Myocyte (in vitro differentiated cells): ENCODE data around the gene PLSCR5. TPM values are rescaled to one million over a fixed set of nuclear protein-coding genes. Genes with fewer than 3 reads are reported as not detected.
A peak's percentile ranks its signal among the peaks of the same experiment; 100 is the strongest.

Source experiments
- DNase-seq: peaks from one replicate; pipeline ENCODE4 v3.0.0-alpha.2; 2012; ENCODE audit warnings: low read depth
- total RNA-seq: library from RNA; depleted of rRNA; stranded (reverse); fragments of >200 nt; gene quantifications from 2 replicates; pipeline ENCODE4 v1.2.3, GENCODE V29; 2014

Gene PLSCR5
- total RNA-seq, 1 donor from 2014 or later, result not detected

- DNase-seq, result no peak
These were observed 60.1 kb downstream of the PLSCR5 start for GRCh38 chr3:146544929-146545528.

DNA sequence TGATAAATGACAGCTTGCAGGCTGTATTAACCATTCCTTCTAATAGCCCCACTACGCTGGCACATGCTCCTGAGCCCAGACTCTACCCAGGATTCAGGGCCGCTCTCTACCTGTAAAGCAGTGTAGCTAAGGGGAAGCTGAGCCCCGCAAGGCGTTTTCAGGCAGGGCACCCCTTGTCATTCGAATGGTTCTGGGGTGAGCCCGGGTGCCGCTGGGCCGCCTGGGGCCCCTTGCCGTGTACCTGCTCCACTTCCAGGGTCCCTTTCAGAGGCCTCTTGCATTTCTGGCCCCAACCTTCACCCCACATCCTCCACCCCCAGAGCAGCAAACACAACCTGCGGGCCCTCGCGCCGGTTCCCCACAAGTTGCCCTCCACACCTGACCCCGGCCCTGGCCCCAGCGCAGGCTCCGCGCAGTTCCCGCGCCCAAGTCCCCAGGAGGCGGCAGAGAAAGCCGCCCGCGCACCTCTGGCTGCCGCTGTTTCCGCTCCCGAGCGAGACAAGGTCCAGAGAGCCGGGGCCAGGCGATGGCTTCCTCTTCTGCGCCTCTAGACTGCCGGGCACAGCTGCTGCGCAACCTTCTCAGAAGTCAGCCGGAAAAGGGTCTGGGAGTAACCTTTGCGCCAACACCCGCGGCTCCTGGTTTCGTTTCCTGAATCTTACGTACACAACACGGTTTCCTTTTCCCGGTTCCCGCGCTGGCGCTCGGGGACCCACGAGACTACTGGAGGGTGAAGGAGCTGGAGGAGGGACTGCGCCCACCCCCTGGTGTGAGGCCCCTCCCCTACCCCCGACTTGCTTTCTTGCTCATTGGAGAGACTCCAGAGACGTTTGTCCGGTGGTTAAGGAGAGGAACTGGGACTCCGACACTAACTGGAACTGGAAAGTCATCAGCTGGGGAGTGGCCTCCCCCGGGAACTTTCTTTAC, 60.9 kb downstream of the PLSCR5 start, which contains the start of gene PLSCR1:
TSS of gene PLSCR1 (minus strand) at position 606 of the 927 bp plus-strand sequence. CDS start 8,055 bp downstream, outside the sequence.
- DNase-seq, result peak; percentile 97

- DNase-seq, result no peak
These were observed 61.6 kb downstream of the PLSCR5 start for GRCh38 chr3:146543461-146544001.

DNA sequence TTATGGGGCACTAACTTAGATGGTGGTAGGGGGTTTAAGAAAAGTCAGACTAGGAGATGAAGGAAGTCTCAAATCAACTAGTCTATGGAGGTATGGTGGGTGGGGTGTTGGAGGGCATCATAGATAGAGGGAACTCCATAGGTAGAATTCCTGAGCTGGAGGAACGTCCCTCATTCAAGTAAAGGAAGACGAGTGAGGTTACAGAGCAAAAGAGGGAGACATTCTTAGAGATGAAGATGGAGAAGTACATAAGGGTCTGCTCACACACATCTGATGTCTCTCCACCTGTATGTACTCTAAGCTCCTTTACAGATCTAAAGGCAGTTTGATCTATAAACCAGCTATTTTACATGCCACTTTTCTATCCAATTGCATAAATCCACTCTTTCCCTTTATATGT, 62.2 kb downstream of the PLSCR5 start:
- no peak for DNase-seq

GRCh38 chr3:146542179-146542578, 63.0 kb downstream of the PLSCR5 start:
- no peak for DNase-seq

- no peak for DNase-seq
These were observed 64.2 kb downstream of the PLSCR5 start for GRCh38 chr3:146540978-146541377.

- DNase-seq, result no peak
These were observed 64.9 kb downstream of the PLSCR5 start for GRCh38 chr3:146540236-146540635.

DNA sequence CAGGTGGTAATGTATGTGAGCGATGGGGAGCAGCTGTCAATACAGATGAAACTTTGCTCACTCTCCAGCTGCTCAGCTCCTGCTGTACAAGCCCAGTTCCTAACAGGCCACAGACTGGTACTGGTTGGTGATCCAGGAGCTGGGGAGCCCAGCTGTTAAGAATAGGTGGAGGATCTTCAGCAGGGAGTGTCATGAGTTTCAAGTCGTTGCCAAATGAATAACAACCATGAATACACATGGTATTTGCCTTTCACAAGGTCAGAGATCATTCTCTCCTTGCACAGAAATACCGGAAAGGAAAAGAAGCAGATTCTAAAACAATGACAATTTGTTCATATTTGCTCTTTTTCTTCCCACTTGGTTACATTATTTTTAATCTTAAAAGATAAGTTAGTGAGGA, 65.8 kb downstream of the PLSCR5 start:
- peak; percentile 34 for DNase-seq

- DNase-seq, result no peak
These were observed 67.5 kb downstream of the PLSCR5 start for GRCh38 chr3:146537603-146538002.

DNA sequence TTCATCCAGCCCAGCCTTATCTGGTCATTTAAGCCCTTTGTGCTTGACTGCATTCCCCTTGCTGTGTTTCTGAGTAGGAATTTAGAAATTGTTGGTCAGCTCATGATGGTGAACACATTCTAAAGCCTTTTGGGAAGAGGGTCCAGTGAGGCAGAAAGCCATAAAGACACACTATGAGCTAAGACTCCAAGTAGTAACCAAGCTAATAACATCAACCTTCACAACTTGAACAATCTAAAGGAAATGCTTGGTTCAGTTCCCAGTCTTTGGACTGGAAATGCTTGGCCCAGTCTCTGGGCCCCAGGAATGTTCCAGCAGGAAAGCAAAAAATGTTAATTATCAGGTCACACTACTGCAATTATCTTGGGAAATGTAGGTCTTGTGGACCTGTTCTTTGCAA, 68.5 kb downstream of the PLSCR5 start:
- no peak for DNase-seq

Other genes starting within 250 kb of the PLSCR5 start
- gene PLSCR2, start 135.8 kb downstream of the PLSCR5 start, total RNA-seq, result not detected in 2 replicates
- 33.8 and 70.5 TPM in 2 replicates for gene PLSCR1, start 60.7 kb downstream of the PLSCR5 start, total RNA-seq